Stimulated activated CD4-positive, alpha-beta T cell treated with anti-CD3 and anti-CD28 coated beads, TNF-alpha, amount 100 ng/mL, for 24 hours (primary cell): ENCODE data around the gene SETBP1.

Source experiments
- DNase-seq, 3 experiments: peaks; one replicate each; pipeline ENCODE4 v3.0.0-alpha.2; 2020; ENCODE audit warnings: low read depth in 3 of 3

SETBP1 gene

DNA sequence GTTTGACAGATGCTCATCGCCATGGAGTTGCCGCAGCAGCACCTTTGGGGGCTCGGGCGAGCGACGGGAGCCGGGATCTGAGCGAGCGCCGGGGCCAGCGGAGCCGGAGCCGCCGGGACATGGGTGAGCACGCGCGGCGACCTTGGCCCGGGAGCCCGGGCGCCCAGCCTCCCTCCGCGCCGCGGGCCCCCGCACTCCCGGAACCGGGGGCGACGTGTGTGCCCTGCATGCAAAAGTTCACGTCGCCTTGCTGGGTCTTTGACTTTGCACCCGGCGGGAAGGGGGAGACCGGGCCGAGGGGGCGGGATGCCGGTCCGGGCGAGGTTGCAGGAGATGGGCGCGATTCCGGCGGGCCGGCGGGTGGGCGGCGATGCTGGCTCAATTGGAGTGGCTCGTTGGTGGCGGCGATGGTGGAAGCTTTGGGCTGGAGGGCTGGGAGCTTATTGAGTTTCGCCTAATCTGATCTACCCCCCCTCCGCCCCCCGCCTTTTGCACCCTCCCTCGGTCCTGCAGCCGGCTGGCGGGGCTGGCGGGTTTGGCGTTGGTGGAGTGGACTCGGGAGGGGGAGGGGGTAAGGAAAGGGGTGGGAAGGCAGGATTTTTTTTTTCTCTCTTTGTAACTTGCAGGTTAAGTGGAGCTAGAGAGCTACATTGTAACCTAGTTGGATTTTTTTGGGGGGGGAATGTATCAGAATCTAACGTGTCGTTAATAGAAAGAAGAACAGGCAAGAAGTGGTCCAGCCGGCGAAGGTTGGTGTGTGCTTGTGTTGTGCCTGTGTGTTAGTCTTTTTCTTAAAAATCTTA is at the start of gene SETBP1:
Gene SETBP1, plus strand, starts transcription at position 616 of the 803 bp plus-strand sequence. CDS start 20,459 bp downstream, outside the sequence.
- DNase-seq = peak in 1 of 3 experiments; percentile 46

DNA sequence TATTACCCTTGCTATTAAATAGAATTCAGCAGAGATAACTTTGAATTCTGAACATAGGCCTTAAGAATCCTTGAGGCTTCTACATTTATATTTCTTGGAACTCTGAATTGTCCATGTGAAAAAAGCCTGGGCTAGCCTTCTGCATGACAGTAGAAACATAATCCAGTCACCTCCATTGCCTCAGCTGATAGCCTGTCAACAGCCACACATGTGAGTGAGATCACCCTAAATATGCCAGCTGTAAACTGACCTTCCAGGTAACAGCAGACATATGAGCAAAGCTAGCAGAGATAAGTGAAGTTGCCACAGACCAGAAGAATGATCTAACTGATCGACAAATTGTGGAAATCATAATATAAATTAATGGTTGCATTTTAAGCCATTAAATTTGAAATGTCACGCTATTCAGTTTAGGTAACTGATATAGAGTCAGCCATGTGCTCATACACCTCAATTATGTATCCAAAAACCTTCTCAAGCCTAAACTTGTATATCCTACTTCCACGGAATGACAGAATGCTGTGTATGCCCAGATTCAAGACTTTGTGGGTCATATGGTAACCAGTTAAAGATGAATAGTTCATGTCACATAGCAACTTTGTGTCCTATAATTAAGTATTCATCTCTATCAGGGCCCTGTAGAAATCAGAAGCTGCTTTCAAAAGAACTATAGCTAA is 48.1 kb upstream of the SETBP1 start:
- no peak for DNase-seq

DNA sequence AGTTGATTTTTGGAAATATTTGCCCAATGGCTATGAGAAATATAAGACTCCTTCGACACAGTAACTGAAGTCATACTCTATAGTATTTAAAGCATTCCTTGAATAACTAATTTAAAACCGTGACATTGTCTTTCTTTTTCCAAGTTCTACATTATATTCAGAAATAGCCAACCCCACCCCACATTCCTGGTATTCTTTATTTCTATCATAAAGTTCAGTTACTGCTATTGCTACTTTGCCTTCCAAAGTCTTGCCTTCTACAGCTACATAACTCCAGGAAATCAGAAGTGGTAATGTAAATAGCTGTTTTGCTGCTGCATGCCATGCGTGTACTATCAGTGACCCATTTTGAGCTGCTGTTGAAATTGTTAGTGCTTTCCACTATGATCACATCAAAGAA is 45.1 kb upstream of the SETBP1 start:
- DNase-seq = no peak

DNA sequence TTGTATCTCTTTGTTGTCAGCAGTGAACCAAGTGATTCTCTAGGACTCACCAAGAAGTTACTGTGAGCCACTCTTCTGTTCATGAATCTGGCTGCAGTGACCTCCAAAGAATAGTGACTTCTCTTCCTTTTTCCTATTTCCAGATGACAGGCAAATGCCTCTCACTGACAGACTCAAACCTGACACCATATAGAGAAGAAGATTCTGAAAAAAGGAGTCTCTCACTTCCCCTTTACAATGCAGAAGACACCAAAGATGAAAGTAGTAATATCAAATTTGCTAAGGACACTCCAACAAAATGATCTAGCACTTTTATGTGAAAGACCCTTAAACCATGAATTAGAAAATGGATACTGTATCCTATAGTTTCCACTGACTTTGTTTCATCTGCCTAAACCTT is 44.4 kb upstream of the SETBP1 start:
- no peak for DNase-seq

DNA sequence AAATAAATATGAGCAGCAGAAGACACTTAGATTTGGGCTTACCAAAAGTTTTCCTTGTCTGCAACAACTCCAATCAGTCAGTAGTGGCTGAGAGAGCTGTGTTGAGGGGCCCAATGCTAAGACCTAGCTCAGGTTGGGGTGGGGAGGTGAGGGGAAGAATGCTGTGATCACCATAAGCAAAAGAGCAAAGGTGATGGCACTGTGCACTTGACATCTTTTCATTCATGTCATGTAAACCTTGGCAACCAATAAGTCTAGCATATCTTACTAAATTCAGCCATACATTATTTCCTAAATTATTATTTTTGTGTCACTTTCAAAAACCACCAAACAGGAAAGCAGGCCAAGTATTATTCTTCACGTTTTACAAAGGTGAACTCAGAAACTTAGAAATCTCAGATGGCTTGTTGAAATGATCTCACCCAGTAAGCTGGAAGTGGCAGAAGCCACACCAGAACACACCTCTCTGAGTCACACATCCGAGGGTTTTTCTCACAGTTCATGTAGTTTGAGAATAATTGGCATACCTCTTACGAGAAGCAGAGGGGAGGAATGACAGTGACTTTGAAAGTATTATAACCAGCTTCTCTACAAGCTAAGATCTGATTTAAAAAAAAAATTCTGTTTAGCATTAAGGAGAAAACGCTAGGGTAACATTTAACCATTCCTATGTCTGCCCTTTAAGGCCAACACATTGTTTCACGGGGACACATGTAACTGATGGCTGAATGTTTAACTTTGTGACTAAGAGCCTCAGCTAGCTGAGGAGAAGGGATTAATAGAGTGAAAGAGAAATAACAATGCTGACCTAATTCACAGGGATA is 43.3 kb upstream of the SETBP1 start:
- no peak for DNase-seq

DNA sequence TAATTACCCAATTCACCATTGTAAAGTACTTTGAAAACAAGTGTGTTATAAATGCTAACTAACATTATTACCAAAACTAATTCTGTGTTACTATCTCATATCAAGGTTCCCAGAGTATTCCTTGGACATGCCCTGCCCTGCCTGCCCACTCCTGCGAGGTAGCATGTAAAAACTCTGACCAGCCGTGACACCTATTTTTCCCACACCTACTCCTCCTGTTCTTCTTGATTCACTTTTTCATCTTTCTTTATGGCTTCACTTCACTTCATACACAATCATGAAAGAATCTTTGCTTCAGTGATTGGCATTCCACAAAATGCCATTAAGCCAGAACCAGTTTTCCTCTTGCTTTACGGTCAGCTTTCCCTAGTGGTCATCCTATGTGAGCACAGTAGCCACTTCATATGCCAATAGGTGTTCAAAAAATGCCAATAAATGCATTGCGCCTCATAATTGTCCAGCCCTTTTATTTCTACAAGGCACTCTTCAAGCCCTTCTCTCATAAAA is 42.6 kb upstream of the SETBP1 start:
- no peak for DNase-seq

DNA sequence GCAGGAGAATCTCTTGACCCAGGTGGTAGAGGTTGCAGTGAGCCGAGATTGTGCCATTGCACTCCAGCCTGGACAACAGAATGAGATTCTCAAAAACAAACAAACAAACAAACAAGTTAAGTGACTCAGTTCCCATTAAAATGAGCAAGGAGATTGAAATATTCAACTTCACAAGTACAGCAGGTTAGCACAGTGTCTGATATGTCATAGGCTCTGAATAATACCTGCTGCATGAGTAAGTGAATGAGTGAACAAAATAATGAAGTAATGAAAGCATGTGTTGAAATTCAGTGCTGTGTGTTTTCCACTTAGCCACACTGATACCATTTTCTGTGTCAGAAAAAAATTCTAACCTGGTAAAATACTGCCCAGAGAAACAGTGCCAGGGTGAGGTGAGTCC is 41.9 kb upstream of the SETBP1 start:
- DNase-seq = no peak

DNA sequence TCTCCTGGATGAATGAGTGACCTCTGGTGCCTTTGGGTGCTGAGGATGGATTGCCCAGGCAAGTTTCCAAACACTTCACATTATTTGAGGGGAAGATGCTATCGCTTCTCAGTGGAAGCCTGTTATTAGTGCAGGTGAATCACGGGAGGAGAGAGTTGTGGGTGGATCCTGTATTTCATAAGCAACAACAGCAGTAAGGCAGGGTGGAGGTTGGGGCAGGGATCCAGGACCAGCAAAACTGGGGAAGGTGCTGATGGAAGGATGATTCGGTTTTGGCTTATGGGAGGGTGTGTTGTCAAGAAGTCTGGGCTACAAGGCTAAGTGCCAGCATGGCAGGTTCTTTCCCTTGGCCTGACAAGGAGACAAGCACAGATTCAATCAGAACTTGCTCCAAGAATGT is 37.7 kb upstream of the SETBP1 start:
- DNase-seq = no peak

DNA sequence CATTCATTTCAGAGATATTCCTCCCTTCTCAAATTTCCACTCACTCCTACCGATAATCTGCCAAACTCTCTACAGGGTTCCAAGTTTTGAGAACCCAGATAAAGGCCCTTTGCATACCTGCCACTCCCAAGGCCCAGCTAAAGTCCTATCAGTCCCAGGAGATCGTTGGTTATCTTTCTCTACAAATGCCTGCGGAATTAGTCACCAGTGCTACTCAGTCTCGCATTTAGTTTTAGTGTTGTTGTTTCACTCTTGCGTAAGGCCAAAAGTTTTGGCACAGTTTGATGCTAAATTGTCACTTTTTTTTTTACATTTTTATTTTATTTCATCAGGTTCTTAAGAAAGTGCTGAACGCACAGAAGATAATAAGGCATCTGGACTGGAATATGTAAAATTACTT is 29.2 kb upstream of the SETBP1 start:
- no peak for DNase-seq

DNA sequence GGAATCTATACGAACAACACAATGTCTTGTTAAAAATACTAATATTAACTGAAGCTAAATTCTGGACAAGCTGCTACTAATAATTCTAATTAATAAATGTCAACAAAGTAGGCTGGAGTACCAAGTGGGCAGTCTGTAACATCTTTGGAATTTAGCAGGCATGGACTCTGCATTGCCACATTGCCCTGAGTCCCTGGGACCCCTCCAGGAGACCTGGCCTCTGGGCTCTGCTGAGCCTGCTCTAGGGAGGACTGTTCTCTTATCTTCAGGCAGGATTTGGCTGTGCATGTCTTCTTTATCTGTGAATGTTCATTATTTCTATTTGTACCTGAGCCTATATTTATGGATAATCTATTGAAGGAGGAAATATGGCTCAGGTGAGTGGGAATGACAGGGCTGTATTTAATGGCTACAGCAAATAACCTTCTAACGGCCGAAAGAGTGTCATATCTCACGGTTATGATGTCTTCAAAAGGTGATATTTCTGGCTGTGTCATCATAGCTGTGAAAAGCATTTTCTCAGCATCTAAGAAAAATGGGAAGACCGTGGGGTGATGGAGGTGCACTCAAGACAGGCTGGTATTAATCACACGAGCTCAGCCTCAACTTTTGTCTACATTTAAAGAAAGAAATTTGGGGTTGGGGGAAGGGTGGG is 28.6 kb upstream of the SETBP1 start:
- no peak for DNase-seq

DNA sequence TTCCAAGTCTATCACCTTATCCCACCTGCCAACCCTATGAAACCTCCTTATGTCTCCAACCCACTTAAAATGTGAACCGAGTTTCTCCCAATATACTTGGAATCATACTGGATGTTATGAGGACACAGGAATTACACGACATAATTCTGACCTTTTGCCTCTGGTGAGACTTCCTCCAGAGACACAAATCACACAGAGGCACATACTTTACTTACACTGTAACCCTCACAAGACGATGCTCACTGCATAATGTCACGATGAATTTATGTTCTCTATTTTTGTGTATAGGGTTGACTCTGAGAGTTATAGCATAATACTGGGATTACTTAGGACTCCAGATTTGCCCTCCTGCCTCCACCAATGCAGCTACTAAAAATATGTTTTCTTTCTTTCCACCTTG is 28.0 kb upstream of the SETBP1 start:
- no peak for DNase-seq

DNA sequence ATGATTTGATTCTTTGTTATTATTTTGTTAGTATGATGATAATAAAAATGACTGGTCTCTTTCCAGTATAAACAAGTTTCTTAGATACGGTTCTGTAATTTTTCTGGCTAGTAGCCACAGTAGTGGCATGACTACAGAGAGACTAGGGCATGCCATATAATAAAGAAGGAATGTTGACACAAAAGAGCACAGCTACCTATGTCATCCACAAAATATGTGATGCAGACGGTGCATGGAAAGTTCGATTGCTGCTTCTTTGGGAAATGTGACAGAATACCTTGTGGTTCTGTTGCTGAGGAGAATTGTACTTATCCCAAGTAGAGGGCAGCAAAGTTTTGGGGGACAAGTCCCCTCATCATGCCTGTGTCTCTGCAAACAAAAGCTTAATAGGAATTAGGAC is 26.1 kb upstream of the SETBP1 start:
- no peak for DNase-seq

DNA sequence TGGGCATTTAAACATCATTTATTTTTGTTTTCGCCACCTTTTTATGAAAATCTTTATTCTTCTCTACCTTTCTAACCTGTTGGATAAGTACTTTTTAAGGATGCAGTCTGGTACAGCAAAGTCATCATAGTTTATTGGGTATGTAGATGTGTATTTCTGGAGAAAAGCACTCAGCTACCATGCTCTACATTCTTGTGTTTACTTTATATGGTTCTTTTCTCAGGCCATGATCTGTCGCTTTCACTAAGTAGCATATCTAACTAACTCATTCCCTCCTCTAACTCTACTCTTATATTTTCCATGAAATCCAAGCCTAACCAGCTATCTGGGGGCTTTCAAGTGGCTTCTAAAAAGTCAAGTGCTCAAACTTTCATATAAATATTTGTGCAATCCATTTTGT is 25.3 kb upstream of the SETBP1 start:
- DNase-seq = no peak

DNA sequence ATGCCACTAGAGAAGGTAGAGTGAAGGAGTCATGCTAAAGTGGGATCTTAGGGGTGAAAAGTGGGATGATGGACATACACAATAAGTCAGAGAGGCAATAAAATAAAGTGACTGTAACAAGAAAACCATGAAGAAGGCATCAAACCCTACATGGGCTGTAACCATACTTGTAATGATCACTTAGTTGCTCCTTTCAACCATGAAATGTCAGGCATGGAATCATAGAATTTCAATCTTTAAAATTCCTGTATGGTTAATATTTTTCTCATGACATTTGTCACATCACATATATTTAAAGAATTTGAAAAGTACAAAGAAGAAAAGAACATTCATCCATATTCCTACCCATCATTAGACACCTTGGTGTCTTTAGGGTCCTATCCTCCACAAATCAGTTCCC is 20.9 kb upstream of the SETBP1 start:
- no peak for DNase-seq

DNA sequence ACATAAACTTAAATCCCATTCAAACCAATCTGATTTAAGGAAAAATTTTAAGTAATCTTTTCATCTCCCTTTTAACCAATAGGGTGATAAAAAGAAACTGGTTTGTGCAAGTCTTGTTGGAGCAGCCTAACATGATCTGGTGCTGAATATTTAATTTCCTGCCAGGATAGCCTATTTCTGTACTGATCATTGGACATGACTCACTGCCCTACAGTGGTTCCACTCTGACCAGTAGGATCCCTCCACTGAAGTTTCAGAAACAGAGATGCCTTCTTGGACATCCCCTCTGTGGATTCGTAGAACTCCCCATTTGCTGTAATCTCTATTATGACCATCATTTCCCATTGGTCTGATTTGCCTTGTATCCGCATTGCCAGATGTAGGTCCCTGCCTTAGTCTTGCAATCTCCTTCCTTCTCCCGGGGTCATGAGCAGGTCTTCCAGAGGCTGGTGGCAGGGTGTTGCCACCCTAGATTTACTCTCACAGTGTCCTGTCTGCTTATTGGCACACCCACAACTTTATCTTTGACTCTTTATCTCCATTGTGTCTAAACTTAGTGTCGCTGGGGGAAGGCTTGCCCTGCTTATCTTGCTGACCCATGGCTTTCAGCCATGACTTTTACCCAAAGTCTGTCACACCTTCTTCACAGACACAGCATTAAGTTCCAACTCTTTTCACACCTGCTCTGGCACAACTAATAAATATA is 12.3 kb upstream of the SETBP1 start:
- DNase-seq = no peak

DNA sequence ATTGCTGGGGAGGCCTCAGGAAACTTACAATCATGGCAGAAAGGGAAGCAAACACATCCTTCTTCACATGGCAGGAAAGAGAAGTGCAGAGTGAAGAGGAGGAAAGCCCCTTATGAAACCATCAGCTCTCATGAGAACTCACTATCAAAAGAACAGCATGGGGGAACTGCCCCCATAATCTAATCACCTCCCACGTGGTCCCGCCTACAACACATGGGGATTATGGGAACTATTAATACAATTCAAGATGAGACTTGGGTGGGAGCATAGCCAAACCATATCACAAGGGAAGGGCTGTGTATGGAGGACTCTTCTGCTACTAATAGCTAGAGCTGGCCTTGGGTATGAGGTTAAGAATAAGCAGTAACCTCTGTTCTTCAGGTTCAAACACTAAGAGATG is 8.8 kb upstream of the SETBP1 start:
- no peak for DNase-seq

DNA sequence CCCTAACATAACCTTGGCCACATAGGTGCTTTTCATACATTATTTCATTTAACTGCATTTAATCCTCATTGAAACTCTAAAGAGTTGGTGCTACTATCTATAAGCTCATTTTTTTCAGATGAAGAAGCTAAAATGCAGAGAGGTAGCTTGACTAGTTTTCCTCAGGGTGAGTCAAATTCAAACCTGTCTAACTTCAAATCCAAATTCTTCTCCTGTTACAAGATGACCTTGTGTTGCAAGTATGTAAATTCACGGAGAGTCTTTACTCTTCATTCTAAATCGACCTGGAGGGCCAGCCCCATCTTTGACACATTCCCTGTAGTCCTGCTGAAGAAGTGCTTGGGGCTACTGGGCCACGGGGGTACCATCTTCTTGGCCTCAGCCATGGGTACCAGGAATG is 8.2 kb upstream of the SETBP1 start:
- no peak for DNase-seq

DNA sequence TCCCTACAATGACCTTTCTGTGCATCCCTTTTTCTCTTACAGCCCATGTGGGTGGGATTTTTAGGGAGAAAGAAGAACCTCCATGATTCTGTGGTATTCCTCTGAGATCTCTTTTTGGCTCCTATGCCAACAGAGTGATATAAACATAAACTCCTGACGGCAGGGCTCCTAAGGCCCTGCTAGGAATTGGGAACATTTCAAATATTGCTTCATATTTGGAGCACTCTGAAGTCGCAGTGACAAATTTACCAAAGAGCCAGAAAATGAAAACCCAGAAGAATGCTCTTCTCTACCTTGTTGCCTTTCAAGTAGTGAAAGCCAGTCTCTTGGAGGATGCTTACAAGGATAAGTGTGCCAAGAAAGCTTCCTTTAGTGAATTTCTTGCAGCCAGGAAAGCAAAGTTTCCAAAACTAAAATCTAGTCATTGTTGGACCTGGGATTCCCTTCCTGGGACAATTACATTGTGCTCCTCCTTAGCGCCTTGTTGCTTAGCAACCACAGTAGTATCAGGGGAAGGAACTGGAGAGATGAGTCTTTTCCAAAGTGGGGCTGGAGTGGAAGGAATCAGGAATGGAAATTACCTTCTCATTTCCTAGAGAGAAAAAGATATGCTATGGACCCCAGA is 7.3 kb upstream of the SETBP1 start:
- no peak for DNase-seq

DNA sequence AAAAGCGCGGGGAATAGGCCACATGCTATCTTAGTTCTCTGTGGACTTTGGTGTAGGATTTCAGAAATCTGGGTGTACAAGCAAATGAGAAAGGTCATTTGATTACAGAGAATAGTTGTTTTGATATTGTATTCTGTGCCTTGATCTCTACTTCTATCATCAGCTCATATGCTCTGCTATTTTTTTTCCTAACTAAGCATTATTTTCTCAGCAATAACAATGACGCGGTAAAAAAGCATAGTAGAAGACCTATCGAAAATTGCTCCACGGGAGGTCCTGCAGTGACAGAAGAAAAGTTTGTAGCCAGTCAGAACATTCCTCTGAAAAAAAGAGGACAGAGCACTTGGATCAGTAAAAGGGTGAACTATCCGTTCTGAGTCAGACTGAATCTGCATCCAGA is 2.8 kb upstream of the SETBP1 start:
- DNase-seq = no peak

DNA sequence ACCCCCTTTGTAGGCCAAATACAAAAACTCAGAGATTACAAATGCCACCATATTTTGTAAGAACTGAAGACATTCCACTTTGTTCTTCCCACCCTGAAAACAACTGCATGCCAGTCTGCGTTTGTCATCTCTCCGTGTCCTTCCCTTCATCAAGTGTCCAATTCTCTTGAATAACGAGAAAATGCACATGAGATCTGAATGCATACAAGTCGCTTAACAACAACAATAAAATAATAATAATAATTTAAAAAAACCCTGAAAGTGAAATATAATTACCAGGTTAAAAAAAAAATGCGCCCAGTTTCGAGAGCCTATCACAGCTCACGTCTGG is 2.0 kb upstream of the SETBP1 start:
- no peak for DNase-seq
